HepG2 (cell line): Measurements from ENCODE around the gene M1AP. TPM values are rescaled to one million over a fixed set of nuclear protein-coding genes. Genes with fewer than 3 reads are reported as not detected.

Experiments
- ATAC-seq: fragments of 200-7000 bp; cut with Tn5 transposase; 3 replicates; pipeline ENCODE4 v1.9.1; 2020; ENCODE audit warnings: mild to moderate bottlenecking, moderate library complexity
- BruUV-seq: library from RNA; stranded (reverse); fragments of 400-500 nt; replicated peaks from 2 replicates; lab custom pipeline; 2021; lab: Mats Ljungman, UMichigan
- CTCF ChIA-PET: fragments of 300-600 bp; formaldehyde crosslinking; extraction: SDS; loops from one replicate; lab custom pipeline; 2021; ENCODE audit warnings: low total read pairs, inconsistent platforms, low intra/inter-chr PET ratio; lab: Yijun Ruan, JAX
- POLR2A ChIA-PET: fragments of 350-600 bp; sonication (Branson Sonifier 250); formaldehyde crosslinking; loops from one replicate; lab custom pipeline; 2020; ENCODE audit warnings: antibody characterized with exemption, inconsistent platforms; lab: Yijun Ruan, JAX
- DNase-seq: peaks from one replicate; pipeline ENCODE4 v3.0.0-alpha.2; 2015; ENCODE audit warnings: low spot score
- FAIRE-seq: peaks from 3 replicates; lab custom pipeline; 2011; peaks lifted over from hg19 to GRCh38; lab: Jason Lieb, UNC
- H2AFZ ChIP-seq: one replicate; pipeline ENCODE4 v1.6.1; 2011; ENCODE audit warnings: low read length, inconsistent platforms
- H3K27ac ChIP-seq: fragments of 300-600 bp; 3 replicates; pipeline ENCODE4 v1.8.0; 2011; ENCODE audit warnings: mixed run types, mild to moderate bottlenecking, mixed read lengths, low read length, inconsistent platforms; ENCODE audit not compliant: insufficient read depth; ENCODE audit errors: extremely low read length
- H3K27me3 ChIP-seq, 2 experiments: fragments of 200-600 bp in 1 of 2; 2 replicates in 1 of 2; 3 replicates in 1 of 2; pipeline versions ENCODE4 v1.6.0 to v1.8.0; 2011; ENCODE audit warnings: low read length in 2 of 2, mild to moderate bottlenecking in 2 of 2, moderate library complexity in 2 of 2, inconsistent platforms in 1 of 2; ENCODE audit not compliant: insufficient read depth in 2 of 2, control insufficient read depth in 1 of 2
- H3K36me3 ChIP-seq, 2 experiments: fragments of 200-600 bp in 1 of 2; replicated peaks in 1 of 2; 2 replicates in 1 of 2; 3 replicates in 1 of 2; pipeline versions ENCODE4 v1.5.1 to v1.8.0; 2011; ENCODE audit warnings: low read length in 2 of 2, inconsistent platforms in 1 of 2; ENCODE audit not compliant: insufficient read depth in 2 of 2, control insufficient read depth in 1 of 2
- H3K4me1 ChIP-seq: 2 replicates; pipeline ENCODE4 v1.5.1; 2012; ENCODE audit warnings: low read length, inconsistent platforms; ENCODE audit not compliant: insufficient read depth
- H3K4me2 ChIP-seq: 2 replicates; pipeline ENCODE4 v1.6.0; 2011; ENCODE audit warnings: low read depth, low read length, inconsistent platforms
- H3K4me3 ChIP-seq, 3 experiments: fragments of 200-600 bp in 1 of 3; sonication (generic), shearing (Covaris generic) in 1 of 3; replicated peaks in 1 of 3; 2 replicates each; pipeline ENCODE4 v1.5.1; 2011 to 2016; ENCODE audit warnings: low read length in 3 of 3, inconsistent platforms in 2 of 3, low read depth in 2 of 3, mild to moderate bottlenecking in 2 of 3, control low read depth in 1 of 3, mixed read lengths in 1 of 3; ENCODE audit not compliant: insufficient read depth in 1 of 3
- H3K79me2 ChIP-seq: one replicate; pipeline ENCODE4 v1.6.1; 2011; ENCODE audit warnings: low read length, inconsistent platforms; ENCODE audit not compliant: insufficient read depth
- H3K9ac ChIP-seq: 2 replicates; pipeline ENCODE4 v1.6.0; 2011; ENCODE audit warnings: mild to moderate bottlenecking, low read depth, low read length, inconsistent platforms; ENCODE audit not compliant: insufficient read depth
- H3K9me3 ChIP-seq: 2 replicates; pipeline ENCODE4 v1.5.1; 2012; ENCODE audit warnings: mild to moderate bottlenecking, low read length
- H4K20me1 ChIP-seq: 2 replicates; pipeline ENCODE4 v1.6.0; 2011; ENCODE audit warnings: inconsistent platforms, mild to moderate bottlenecking, low read length, moderate library complexity; ENCODE audit not compliant: insufficient read depth
- CHD4 ChIP-seq: fragments of 200-600 bp; sonication (generic); IDR thresholded peaks from 2 replicates; pipeline ENCODE4 v1.7.0; 2017; ENCODE audit warnings: mild to moderate bottlenecking, low read length, borderline replicate concordance
- CREM ChIP-seq, 2 experiments: sonication (generic) in 1 of 2; formaldehyde crosslinking in 1 of 2; IDR thresholded peaks; 2 replicates each; pipeline versions ENCODE4 v1.4.0 to v1.6.1; 2016 to 2020; ENCODE audit warnings: antibody characterized with exemption in 1 of 2, mild to moderate bottlenecking in 1 of 2, missing genetic modification reagents in 1 of 2
- HIVEP1 ChIP-seq: sonication (generic); formaldehyde crosslinking; IDR thresholded peaks from 2 replicates; pipeline ENCODE4 v1.4.0; 2020; ENCODE audit warnings: mild to moderate bottlenecking, missing genetic modification reagents
- NFIB ChIP-seq: sonication (generic); formaldehyde crosslinking; IDR thresholded peaks from 2 replicates; pipeline ENCODE4 v1.9.0; 2021; ENCODE audit warnings: missing genetic modification reagents, mild to moderate bottlenecking, borderline replicate concordance
- PAF1 ChIP-seq: IDR thresholded peaks from 2 replicates; pipeline ENCODE4 v1.6.1; 2016; ENCODE audit warnings: missing genetic modification reagents, missing compliant biosample characterization
- SP140L ChIP-seq: sonication (generic); formaldehyde crosslinking; IDR thresholded peaks from 2 replicates; pipeline ENCODE4 v1.4.0; 2020; ENCODE audit warnings: missing genetic modification reagents, borderline replicate concordance
- SP4 ChIP-seq: sonication (generic); formaldehyde crosslinking; IDR thresholded peaks from 2 replicates; pipeline ENCODE4 v1.8.1; 2023; ENCODE audit warnings: mild to moderate bottlenecking, missing genetic modification reagents
- ZNF180 ChIP-seq: sonication (generic); formaldehyde crosslinking; IDR thresholded peaks from 2 replicates; pipeline ENCODE4 v1.4.0; 2020; ENCODE audit warnings: low read depth, missing genetic modification reagents, borderline replicate concordance
- ZNF232 ChIP-seq: sonication (generic); formaldehyde crosslinking; IDR thresholded peaks from 2 replicates; pipeline ENCODE4 v1.4.0; 2020; ENCODE audit warnings: missing genetic modification reagents, borderline replicate concordance
- ZNF547 ChIP-seq: sonication (generic); formaldehyde crosslinking; IDR thresholded peaks from 2 replicates; pipeline ENCODE4 v1.5.1; 2020; ENCODE audit warnings: mild to moderate bottlenecking, missing genetic modification reagents
- ZNF652 ChIP-seq: IDR thresholded peaks from 2 replicates; pipeline ENCODE4 v1.6.1; 2016; ENCODE audit warnings: low read depth, borderline replicate concordance
- WGBS: methylation state at CpG from one replicate; pipeline ENCODE4 v1.1.6; 2017; ENCODE audit warnings: low lambda C conversion rate; 5-methylcytosine and 5-hydroxymethylcytosine counted together
- in situ Hi-C: cut with HindIII; loops from 2 replicates; pipeline ENCODE4 v1.10.0; 2017; ENCODE audit warnings: low pct_unique_long_range_greater_than_20kb; ENCODE audit not compliant: extremely low pct_ligation_motif_present
- intact Hi-C: fragments of 100-400 bp; cut with micrococcal nuclease; formaldehyde crosslinking; loops from one replicate; pipeline ENCODE4 v1.10.0; 2022; ENCODE audit not compliant: unreplicated experiment
- polyA plus RNA-seq, 8 experiments: library from polyadenylated mRNA; depleted of rRNA in 3 of 8; stranded (reverse) in 7 of 8; unstranded in 1 of 8; fragments of >200 nt; fragmentation: Illumina TruSeq in 4 of 8; extraction: Trizol in 4 of 8; gene quantifications; 2 replicates each; pipeline versions ENCODE4 v1.2.1 to v1.2.3, GENCODE V29; 2011 to 2016; ENCODE audit warnings: low read depth in 4 of 8, missing spikeins in 1 of 8, mixed read lengths in 1 of 8; ENCODE audit not compliant: insufficient read depth in 1 of 8
- total RNA-seq, 5 experiments: library from RNA; depleted of rRNA; stranded (reverse); fragments of >200 nt; fragmentation: Illumina TruSeq; extraction: Trizol; gene quantifications; 2 replicates each; pipeline ENCODE4 v1.2.3, GENCODE V29; 2016; ENCODE audit warnings: low read depth in 1 of 5
- TF ChIP-seq, protein P1 (sequence below): IDR thresholded peaks from 2 replicates; pipeline ENCODE4 v1.6.1; 2016; ENCODE audit warnings: low read depth, control low read depth
- TF ChIP-seq, protein P2 (sequence below): sonication (generic); formaldehyde crosslinking; IDR thresholded peaks from 2 replicates; pipeline ENCODE4 v1.4.0; 2020; ENCODE audit warnings: missing genetic modification reagents
- TF ChIP-seq, protein P3 (sequence below): sonication (generic); formaldehyde crosslinking; IDR thresholded peaks from 2 replicates; pipeline ENCODE4 v1.4.0; 2020; ENCODE audit warnings: missing genetic modification reagents

Gene M1AP
- total and polyA plus RNA-seq, 2 of the 13 experiments (the other 11 are each of a cell fraction or from before 2014, with no cell fraction given): not detected

DNA sequence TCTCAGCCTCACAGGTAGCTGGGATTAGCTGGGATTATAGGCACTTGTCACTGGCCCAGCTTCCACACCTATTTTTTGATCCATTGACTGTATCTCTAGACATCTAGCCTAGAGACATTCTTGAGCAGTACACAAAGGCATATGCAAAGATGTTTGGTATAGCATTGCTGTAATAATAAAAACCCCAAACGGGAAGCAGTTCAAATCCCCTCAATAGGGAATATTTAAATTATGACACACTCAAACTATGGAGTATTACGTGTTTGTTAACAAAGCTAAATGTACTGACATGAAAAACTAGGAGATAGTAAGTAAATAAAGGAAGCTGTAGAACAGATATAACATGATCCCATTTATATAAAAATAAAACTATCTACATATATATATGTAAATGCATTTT lies 65.9 kb downstream of the M1AP start:
- ChIA-PET POLR2A (no interaction called here), CTCF (no interaction called here)
- DNase-seq (no peak), ATAC-seq (no peak), FAIRE-seq (no peak)
- Histone ChIP-seq H3K27me3 (peaks cover 0 to 9% of the 10 kb centered on the region in 2 experiments; a peak in 3 of 5 replicates), H3K4me3 (no peak overlapping the region), H3K79me2 (no peaks in the 10 kb centered on the region), H2AFZ (no peak overlapping the region), H3K36me3 (no peaks in the 10 kb centered on the region), H3K9ac (no peak overlapping the region), H3K27ac (no peak overlapping the region), H3K9me3 (no peaks in the 10 kb centered on the region), H3K4me2 (no peak overlapping the region), H3K4me1 (peaks cover 14% of the 10 kb centered on the region), H4K20me1 (no peaks in the 10 kb centered on the region)
- intact Hi-C loops: no loop called here
- TF ChIP-seq ZNF652 (no peak), CHD4 (no peak), SP140L (CRISPR knock-in tag) (no peak), PAF1 (no peak), ZNF180 (CRISPR knock-in tag) (no peak), NFIB (CRISPR knock-in tag) (no peak), ZNF232 (CRISPR knock-in tag) (no peak), HIVEP1 (CRISPR knock-in tag) (no peak), ZNF547 (CRISPR knock-in tag) (no peak), CREM (IDR thresholded peaks at IDR 0.05) (no peak), CREM (CRISPR knock-in tag; IDR thresholded peaks at IDR 0.05) (no peak), SP4 (no peak)
- TF ChIP-seq, protein P1, sequence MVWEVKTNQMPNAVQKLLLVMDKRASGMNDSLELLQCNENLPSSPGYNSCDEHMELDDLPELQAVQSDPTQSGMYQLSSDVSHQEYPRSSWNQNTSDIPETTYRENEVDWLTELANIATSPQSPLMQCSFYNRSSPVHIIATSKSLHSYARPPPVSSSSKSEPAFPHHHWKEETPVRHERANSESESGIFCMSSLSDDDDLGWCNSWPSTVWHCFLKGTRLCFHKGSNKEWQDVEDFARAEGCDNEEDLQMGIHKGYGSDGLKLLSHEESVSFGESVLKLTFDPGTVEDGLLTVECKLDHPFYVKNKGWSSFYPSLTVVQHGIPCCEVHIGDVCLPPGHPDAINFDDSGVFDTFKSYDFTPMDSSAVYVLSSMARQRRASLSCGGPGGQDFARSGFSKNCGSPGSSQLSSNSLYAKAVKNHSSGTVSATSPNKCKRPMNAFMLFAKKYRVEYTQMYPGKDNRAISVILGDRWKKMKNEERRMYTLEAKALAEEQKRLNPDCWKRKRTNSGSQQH (CRISPR knock-in tag): no peak
- TF ChIP-seq, protein P2, sequence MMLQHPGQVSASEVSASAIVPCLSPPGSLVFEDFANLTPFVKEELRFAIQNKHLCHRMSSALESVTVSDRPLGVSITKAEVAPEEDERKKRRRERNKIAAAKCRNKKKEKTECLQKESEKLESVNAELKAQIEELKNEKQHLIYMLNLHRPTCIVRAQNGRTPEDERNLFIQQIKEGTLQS: no peak
- TF ChIP-seq, protein P3, sequence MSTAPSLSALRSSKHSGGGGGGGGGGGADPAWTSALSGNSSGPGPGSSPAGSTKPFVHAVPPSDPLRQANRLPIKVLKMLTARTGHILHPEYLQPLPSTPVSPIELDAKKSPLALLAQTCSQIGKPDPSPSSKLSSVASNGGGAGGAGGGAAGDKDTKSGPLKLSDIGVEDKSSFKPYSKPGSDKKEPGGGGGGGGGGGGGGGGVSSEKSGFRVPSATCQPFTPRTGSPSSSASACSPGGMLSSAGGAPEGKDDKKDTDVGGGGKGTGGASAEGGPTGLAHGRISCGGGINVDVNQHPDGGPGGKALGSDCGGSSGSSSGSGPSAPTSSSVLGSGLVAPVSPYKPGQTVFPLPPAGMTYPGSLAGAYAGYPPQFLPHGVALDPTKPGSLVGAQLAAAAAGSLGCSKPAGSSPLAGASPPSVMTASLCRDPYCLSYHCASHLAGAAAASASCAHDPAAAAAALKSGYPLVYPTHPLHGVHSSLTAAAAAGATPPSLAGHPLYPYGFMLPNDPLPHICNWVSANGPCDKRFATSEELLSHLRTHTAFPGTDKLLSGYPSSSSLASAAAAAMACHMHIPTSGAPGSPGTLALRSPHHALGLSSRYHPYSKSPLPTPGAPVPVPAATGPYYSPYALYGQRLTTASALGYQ: no peak
- BruUV-seq: no TSS peak
- 24% methylated on average over 2 of the region's 2 CpGs for WGBS
- in situ Hi-C loops: loop anchor here (5.0 kb wide), 1 partner anchor 100 kb away; the partner anchor contains the start of genes CCDC142 and TTC31
